Measurements from ENCODE around the gene OVOL1.

DNA sequence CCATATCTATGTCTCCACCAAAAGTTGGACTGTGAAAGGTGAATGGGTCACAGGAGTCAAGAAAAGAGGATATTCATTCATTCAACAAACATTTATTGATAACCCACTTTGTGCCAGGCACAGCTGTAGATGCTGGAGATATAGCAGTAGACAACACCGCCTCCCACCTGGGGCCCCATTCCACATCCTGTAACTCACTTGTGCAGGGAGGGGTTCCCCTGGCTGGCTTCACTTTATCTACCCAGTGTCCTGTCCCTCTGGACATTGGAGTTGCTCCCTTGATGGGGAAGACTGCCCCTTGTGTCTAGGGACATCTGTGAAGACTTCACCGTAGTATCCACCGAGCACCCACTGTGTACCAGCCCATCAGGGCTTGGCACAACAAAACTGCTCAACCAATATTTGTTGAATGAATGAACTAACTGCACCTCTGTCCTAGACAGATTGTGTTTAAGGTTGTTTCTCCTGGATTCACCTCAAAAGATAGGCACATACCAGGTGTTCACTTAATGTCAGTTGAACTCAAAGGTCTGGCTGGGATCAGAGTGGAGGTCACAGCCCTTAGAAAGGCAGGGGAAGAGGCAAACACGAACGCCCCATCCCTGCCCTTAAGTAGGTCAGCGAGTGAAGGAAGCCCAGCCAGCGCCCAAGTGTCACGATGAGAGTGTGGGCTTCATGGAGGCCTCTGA, 1.4 kb upstream of the OVOL1 start:
- TF ChIP-seq, protein P1, sequence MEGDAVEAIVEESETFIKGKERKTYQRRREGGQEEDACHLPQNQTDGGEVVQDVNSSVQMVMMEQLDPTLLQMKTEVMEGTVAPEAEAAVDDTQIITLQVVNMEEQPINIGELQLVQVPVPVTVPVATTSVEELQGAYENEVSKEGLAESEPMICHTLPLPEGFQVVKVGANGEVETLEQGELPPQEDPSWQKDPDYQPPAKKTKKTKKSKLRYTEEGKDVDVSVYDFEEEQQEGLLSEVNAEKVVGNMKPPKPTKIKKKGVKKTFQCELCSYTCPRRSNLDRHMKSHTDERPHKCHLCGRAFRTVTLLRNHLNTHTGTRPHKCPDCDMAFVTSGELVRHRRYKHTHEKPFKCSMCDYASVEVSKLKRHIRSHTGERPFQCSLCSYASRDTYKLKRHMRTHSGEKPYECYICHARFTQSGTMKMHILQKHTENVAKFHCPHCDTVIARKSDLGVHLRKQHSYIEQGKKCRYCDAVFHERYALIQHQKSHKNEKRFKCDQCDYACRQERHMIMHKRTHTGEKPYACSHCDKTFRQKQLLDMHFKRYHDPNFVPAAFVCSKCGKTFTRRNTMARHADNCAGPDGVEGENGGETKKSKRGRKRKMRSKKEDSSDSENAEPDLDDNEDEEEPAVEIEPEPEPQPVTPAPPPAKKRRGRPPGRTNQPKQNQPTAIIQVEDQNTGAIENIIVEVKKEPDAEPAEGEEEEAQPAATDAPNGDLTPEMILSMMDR (conservative IDR thresholded peaks at IDR 0.05; ENCODE audit: low read depth in 2 of 2): no peak
- TF ChIP-seq POLR2AphosphoS5 (IDR thresholded peaks at IDR 0.05; ENCODE audit: low read depth) (no peak), EZH2 (IDR thresholded peaks at IDR 0.05; ENCODE audit: low read depth, unreplicated experiment) (peak; percentile 16), REST (IDR thresholded peaks at IDR 0.05; ENCODE audit: unreplicated experiment) (no peak), EZH2phosphoT487 (IDR thresholded peaks at IDR 0.05; ENCODE audit: unreplicated experiment) (no peak), ZNF462 (CRISPR knock-in tag; IDR thresholded peaks at IDR 0.05) (no peak), ZNF114 (CRISPR knock-in tag; IDR thresholded peaks at IDR 0.05) (no peak), JUNB (IDR thresholded peaks at IDR 0.05; ENCODE audit: unreplicated experiment) (no peak), STAT1 (IDR thresholded peaks at IDR 0.05; ENCODE audit: unreplicated experiment) (no peak), CREB1 (CRISPR knock-in tag; IDR thresholded peaks at IDR 0.05; ENCODE audit: low read depth) (no peak), NANOG (IDR thresholded peaks at IDR 0.05; ENCODE audit: borderline replicate concordance) (no peak)
- TF ChIP-seq, protein P2, sequence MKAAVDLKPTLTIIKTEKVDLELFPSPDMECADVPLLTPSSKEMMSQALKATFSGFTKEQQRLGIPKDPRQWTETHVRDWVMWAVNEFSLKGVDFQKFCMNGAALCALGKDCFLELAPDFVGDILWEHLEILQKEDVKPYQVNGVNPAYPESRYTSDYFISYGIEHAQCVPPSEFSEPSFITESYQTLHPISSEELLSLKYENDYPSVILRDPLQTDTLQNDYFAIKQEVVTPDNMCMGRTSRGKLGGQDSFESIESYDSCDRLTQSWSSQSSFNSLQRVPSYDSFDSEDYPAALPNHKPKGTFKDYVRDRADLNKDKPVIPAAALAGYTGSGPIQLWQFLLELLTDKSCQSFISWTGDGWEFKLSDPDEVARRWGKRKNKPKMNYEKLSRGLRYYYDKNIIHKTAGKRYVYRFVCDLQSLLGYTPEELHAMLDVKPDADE (IDR thresholded peaks at IDR 0.05): no peak

Data from GM23338 (cell line).